HepG2 (cell line): Measurements from ENCODE around the gene RBM47. TPM values are rescaled to one million over a fixed set of nuclear protein-coding genes. Genes with fewer than 3 reads are reported as not detected.

Experiments
- ATAC-seq: fragments of 200-7000 bp; cut with Tn5 transposase; 3 replicates; pipeline ENCODE4 v1.9.1; 2020; ENCODE audit warnings: mild to moderate bottlenecking, moderate library complexity
- BruUV-seq: library from RNA; stranded (reverse); fragments of 400-500 nt; replicated peaks from 2 replicates; lab custom pipeline; 2021; lab: Mats Ljungman, UMichigan
- CTCF ChIA-PET: fragments of 300-600 bp; formaldehyde crosslinking; extraction: SDS; loops from one replicate; lab custom pipeline; 2021; ENCODE audit warnings: low total read pairs, inconsistent platforms, low intra/inter-chr PET ratio; lab: Yijun Ruan, JAX
- POLR2A ChIA-PET: fragments of 350-600 bp; sonication (Branson Sonifier 250); formaldehyde crosslinking; loops from one replicate; lab custom pipeline; 2020; ENCODE audit warnings: antibody characterized with exemption, inconsistent platforms; lab: Yijun Ruan, JAX
- DNase-seq: peaks from one replicate; pipeline ENCODE4 v3.0.0-alpha.2; 2015; ENCODE audit warnings: low spot score
- FAIRE-seq: peaks from 3 replicates; lab custom pipeline; 2011; peaks lifted over from hg19 to GRCh38; lab: Jason Lieb, UNC
- H2AFZ ChIP-seq: one replicate; pipeline ENCODE4 v1.6.1; 2011; ENCODE audit warnings: low read length, inconsistent platforms
- H3K27ac ChIP-seq: fragments of 300-600 bp; 3 replicates; pipeline ENCODE4 v1.8.0; 2011; ENCODE audit warnings: mixed run types, mild to moderate bottlenecking, mixed read lengths, low read length, inconsistent platforms; ENCODE audit not compliant: insufficient read depth; ENCODE audit errors: extremely low read length
- H3K27me3 ChIP-seq, 2 experiments: fragments of 200-600 bp in 1 of 2; 2 replicates in 1 of 2; 3 replicates in 1 of 2; pipeline versions ENCODE4 v1.6.0 to v1.8.0; 2011; ENCODE audit warnings: low read length in 2 of 2, mild to moderate bottlenecking in 2 of 2, moderate library complexity in 2 of 2, inconsistent platforms in 1 of 2; ENCODE audit not compliant: insufficient read depth in 2 of 2, control insufficient read depth in 1 of 2
- H3K36me3 ChIP-seq, 2 experiments: fragments of 200-600 bp in 1 of 2; replicated peaks in 1 of 2; 2 replicates in 1 of 2; 3 replicates in 1 of 2; pipeline versions ENCODE4 v1.5.1 to v1.8.0; 2011; ENCODE audit warnings: low read length in 2 of 2, inconsistent platforms in 1 of 2; ENCODE audit not compliant: insufficient read depth in 2 of 2, control insufficient read depth in 1 of 2
- H3K4me1 ChIP-seq: 2 replicates; pipeline ENCODE4 v1.5.1; 2012; ENCODE audit warnings: low read length, inconsistent platforms; ENCODE audit not compliant: insufficient read depth
- H3K4me2 ChIP-seq: 2 replicates; pipeline ENCODE4 v1.6.0; 2011; ENCODE audit warnings: low read depth, low read length, inconsistent platforms
- H3K4me3 ChIP-seq, 3 experiments: fragments of 200-600 bp in 1 of 3; sonication (generic), shearing (Covaris generic) in 1 of 3; replicated peaks in 1 of 3; 2 replicates each; pipeline ENCODE4 v1.5.1; 2011 to 2016; ENCODE audit warnings: low read length in 3 of 3, inconsistent platforms in 2 of 3, low read depth in 2 of 3, mild to moderate bottlenecking in 2 of 3, control low read depth in 1 of 3, mixed read lengths in 1 of 3; ENCODE audit not compliant: insufficient read depth in 1 of 3
- H3K79me2 ChIP-seq: one replicate; pipeline ENCODE4 v1.6.1; 2011; ENCODE audit warnings: low read length, inconsistent platforms; ENCODE audit not compliant: insufficient read depth
- H3K9ac ChIP-seq: 2 replicates; pipeline ENCODE4 v1.6.0; 2011; ENCODE audit warnings: mild to moderate bottlenecking, low read depth, low read length, inconsistent platforms; ENCODE audit not compliant: insufficient read depth
- H3K9me3 ChIP-seq: 2 replicates; pipeline ENCODE4 v1.5.1; 2012; ENCODE audit warnings: mild to moderate bottlenecking, low read length
- H4K20me1 ChIP-seq: 2 replicates; pipeline ENCODE4 v1.6.0; 2011; ENCODE audit warnings: inconsistent platforms, mild to moderate bottlenecking, low read length, moderate library complexity; ENCODE audit not compliant: insufficient read depth
- ADNP ChIP-seq: sonication (generic); formaldehyde crosslinking; IDR thresholded peaks from 2 replicates; pipeline ENCODE4 v1.4.0; 2020; ENCODE audit warnings: missing genetic modification reagents
- RAD21 ChIP-seq: fragments of 450-650 bp; formaldehyde crosslinking; IDR thresholded peaks from 2 replicates; pipeline ENCODE4 v1.5.0; 2020; ENCODE audit warnings: mild to moderate bottlenecking
- SNRNP70 ChIP-seq: fragments of 200-400 bp; formaldehyde crosslinking; IDR thresholded peaks from 2 replicates; pipeline ENCODE4 v1.6.1; 2017; ENCODE audit warnings: mild to moderate bottlenecking, low read depth, low read length, moderate library complexity
- ZNF235 ChIP-seq: sonication (generic); formaldehyde crosslinking; IDR thresholded peaks from 2 replicates; pipeline ENCODE4 v1.8.1; 2023; ENCODE audit warnings: mild to moderate bottlenecking, missing genetic modification reagents, borderline replicate concordance
- ZNF788 ChIP-seq: sonication (generic); formaldehyde crosslinking; IDR thresholded peaks from 2 replicates; pipeline ENCODE4 v1.5.0; 2020; ENCODE audit warnings: mild to moderate bottlenecking, missing genetic modification reagents, borderline replicate concordance
- ZSCAN20 ChIP-seq: sonication (generic); formaldehyde crosslinking; IDR thresholded peaks from 2 replicates; pipeline ENCODE4 v1.4.0; 2020; ENCODE audit warnings: missing genetic modification reagents, mild to moderate bottlenecking, borderline replicate concordance
- WGBS: methylation state at CpG from one replicate; pipeline ENCODE4 v1.1.6; 2017; ENCODE audit warnings: low lambda C conversion rate; 5-methylcytosine and 5-hydroxymethylcytosine counted together
- in situ Hi-C: cut with HindIII; loops from 2 replicates; pipeline ENCODE4 v1.10.0; 2017; ENCODE audit warnings: low pct_unique_long_range_greater_than_20kb; ENCODE audit not compliant: extremely low pct_ligation_motif_present
- intact Hi-C: fragments of 100-400 bp; cut with micrococcal nuclease; formaldehyde crosslinking; loops from one replicate; pipeline ENCODE4 v1.10.0; 2022; ENCODE audit not compliant: unreplicated experiment
- polyA plus RNA-seq, 8 experiments: library from polyadenylated mRNA; depleted of rRNA in 3 of 8; stranded (reverse) in 7 of 8; unstranded in 1 of 8; fragments of >200 nt; fragmentation: Illumina TruSeq in 4 of 8; extraction: Trizol in 4 of 8; gene quantifications; 2 replicates each; pipeline versions ENCODE4 v1.2.1 to v1.2.3, GENCODE V29; 2011 to 2016; ENCODE audit warnings: low read depth in 4 of 8, missing spikeins in 1 of 8, mixed read lengths in 1 of 8; ENCODE audit not compliant: insufficient read depth in 1 of 8
- total RNA-seq, 5 experiments: library from RNA; depleted of rRNA; stranded (reverse); fragments of >200 nt; fragmentation: Illumina TruSeq; extraction: Trizol; gene quantifications; 2 replicates each; pipeline ENCODE4 v1.2.3, GENCODE V29; 2016; ENCODE audit warnings: low read depth in 1 of 5
- TF ChIP-seq, protein P1 (sequence below): sonication (generic); formaldehyde crosslinking; IDR thresholded peaks from 2 replicates; pipeline ENCODE4 v1.4.0; 2020; ENCODE audit warnings: missing genetic modification reagents
- TF ChIP-seq, protein P2 (sequence below): sonication (generic); formaldehyde crosslinking; IDR thresholded peaks from 2 replicates; pipeline ENCODE4 v1.5.0; 2020; ENCODE audit warnings: missing genetic modification reagents

RBM47 gene
- total and polyA plus RNA-seq, 2 of the 13 experiments (the other 11 are each of a cell fraction or from before 2014, with no cell fraction given) = 1.2 to 2.5 TPM

DNA sequence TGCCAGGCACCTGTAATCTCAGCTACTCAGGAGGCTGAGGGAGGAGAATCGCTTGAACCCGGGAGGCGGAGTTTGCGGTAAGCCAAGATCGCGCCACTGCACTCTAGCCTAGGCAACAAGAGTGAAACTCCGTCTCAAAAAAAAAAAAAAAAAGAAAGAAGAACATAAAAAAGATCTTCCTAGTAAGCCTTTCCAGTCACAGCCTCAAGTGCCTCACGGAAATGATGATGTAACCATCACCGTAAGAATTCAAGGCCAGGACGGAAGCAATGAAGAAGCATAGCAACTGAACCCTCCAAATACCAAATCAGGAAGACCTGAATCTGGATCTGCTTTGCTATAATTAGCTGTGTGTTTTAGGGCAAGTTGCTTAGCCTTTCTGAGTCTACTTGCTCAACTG is 28.8 kb downstream of the RBM47 start:
- in situ Hi-C loops = no loop called here
- Histone ChIP-seq H3K9me3 (no peaks in the 10 kb centered on the region), H2AFZ (no peak overlapping the region), H3K4me3 (no peak overlapping the region), H3K4me2 (no peak overlapping the region), H3K36me3 (no peaks in the 10 kb centered on the region), H4K20me1 (no peaks in the 10 kb centered on the region), H3K27ac (no peak overlapping the region), H3K4me1 (no peaks in the 10 kb centered on the region), H3K79me2 (no peaks in the 10 kb centered on the region), H3K9ac (no peak overlapping the region), H3K27me3 (no peaks in the 10 kb centered on the region)
- TF ChIP-seq ZNF788 (CRISPR knock-in tag) = no peak
- TF ChIP-seq, protein P1, sequence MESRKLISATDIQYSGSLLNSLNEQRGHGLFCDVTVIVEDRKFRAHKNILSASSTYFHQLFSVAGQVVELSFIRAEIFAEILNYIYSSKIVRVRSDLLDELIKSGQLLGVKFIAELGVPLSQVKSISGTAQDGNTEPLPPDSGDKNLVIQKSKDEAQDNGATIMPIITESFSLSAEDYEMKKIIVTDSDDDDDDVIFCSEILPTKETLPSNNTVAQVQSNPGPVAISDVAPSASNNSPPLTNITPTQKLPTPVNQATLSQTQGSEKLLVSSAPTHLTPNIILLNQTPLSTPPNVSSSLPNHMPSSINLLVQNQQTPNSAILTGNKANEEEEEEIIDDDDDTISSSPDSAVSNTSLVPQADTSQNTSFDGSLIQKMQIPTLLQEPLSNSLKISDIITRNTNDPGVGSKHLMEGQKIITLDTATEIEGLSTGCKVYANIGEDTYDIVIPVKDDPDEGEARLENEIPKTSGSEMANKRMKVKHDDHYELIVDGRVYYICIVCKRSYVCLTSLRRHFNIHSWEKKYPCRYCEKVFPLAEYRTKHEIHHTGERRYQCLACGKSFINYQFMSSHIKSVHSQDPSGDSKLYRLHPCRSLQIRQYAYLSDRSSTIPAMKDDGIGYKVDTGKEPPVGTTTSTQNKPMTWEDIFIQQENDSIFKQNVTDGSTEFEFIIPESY (CRISPR knock-in tag) = no peak
- TF ChIP-seq ZSCAN20 = no peak
- TF ChIP-seq, protein P2, sequence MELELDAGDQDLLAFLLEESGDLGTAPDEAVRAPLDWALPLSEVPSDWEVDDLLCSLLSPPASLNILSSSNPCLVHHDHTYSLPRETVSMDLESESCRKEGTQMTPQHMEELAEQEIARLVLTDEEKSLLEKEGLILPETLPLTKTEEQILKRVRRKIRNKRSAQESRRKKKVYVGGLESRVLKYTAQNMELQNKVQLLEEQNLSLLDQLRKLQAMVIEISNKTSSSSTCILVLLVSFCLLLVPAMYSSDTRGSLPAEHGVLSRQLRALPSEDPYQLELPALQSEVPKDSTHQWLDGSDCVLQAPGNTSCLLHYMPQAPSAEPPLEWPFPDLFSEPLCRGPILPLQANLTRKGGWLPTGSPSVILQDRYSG = no peak
- no peak for TF ChIP-seq ZNF235
- TF ChIP-seq SNRNP70 = no peak
- no peak for TF ChIP-seq RAD21 (CRISPR knock-in tag)
- TF ChIP-seq ADNP = no peak
- 85% methylated on average over 10 of the region's 10 CpGs for WGBS
- DNase-seq (no peak), FAIRE-seq (no peak), ATAC-seq (no peak)
- BruUV-seq = no TSS peak
- ChIA-PET CTCF (no interaction called here), POLR2A (no interaction called here)
- intact Hi-C loops = no loop called here
